ENCODE data around the gene ZNF286A.
"Not testable (repeated sequence)": the region's sequence is repeated elsewhere in the genome, so short reads cannot be mapped to it uniquely, and the experiment has no call there.

The ZNF286A gene

DNA sequence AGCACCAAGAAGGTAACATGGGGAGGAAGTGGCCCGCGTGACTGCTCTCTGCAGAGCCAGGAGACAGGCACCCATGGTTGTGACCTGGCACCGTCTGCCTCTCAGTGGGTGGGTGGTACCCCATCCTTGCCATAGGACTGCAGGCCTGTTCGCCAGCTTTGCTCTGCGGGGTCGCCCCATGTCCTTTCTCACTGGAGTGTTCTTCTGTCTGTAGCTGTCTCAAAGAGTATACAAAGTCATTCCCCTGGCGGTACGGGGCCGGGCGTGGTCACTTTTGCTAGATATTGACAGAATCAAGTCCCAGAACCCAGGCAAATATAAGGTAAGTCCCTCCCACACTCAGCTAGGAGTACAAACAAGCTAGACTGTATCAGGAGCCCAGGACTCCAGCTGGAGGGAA is 38.5 kb downstream of the ZNF286A start:
- no peak for DNase-seq (ENCODE audit: low read depth)

GRCh38 chr17:15739259-15739658 is 39.7 kb downstream of the ZNF286A start:
- DNase-seq (ENCODE audit: low read depth); H3K4me3 ChIP-seq (ENCODE audit: low read length): not testable (repeated sequence)

More for the DNA sequence above, 38.5 kb downstream of the ZNF286A start:
- H3K4me3 ChIP-seq (ENCODE audit: low read length): no peak overlapping the region
- TF ChIP-seq, protein P1, sequence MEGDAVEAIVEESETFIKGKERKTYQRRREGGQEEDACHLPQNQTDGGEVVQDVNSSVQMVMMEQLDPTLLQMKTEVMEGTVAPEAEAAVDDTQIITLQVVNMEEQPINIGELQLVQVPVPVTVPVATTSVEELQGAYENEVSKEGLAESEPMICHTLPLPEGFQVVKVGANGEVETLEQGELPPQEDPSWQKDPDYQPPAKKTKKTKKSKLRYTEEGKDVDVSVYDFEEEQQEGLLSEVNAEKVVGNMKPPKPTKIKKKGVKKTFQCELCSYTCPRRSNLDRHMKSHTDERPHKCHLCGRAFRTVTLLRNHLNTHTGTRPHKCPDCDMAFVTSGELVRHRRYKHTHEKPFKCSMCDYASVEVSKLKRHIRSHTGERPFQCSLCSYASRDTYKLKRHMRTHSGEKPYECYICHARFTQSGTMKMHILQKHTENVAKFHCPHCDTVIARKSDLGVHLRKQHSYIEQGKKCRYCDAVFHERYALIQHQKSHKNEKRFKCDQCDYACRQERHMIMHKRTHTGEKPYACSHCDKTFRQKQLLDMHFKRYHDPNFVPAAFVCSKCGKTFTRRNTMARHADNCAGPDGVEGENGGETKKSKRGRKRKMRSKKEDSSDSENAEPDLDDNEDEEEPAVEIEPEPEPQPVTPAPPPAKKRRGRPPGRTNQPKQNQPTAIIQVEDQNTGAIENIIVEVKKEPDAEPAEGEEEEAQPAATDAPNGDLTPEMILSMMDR (IDR thresholded peaks at IDR 0.05; ENCODE audit: insufficient read depth, low read depth, low read length, missing control alignments): no peak

DNA sequence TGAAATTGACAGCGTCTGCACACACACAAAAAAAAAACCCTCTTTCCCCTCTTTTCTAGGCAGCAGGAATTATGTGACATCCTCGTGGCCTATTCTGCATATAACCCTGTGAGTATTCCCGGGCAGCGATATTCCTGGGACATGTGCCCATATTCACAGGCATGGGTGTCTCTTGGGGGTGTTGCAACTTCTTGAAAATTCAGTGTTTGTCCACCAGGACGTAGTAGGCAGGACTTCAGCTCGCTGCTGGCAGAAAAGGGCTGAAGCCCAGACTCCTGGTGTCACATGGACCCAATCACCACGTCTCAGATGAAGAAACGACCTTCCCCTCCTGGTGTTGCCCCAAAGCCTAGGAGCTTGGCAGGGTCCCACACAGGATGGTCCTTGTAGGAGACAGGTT is 40.5 kb downstream of the ZNF286A start:
- H3K4me3 ChIP-seq (ENCODE audit: low read length); DNase-seq (ENCODE audit: low read depth): not testable (repeated sequence)

GRCh38 chr17:15740570-15741120 is 41.1 kb downstream of the ZNF286A start:
- H3K4me3 ChIP-seq (ENCODE audit: low read length): no peak overlapping the region
- TF ChIP-seq, protein P1 (IDR thresholded peaks at IDR 0.05; ENCODE audit: insufficient read depth, low read depth, low read length, missing control alignments): no peak
- DNase-seq (ENCODE audit: low read depth): no peak

DNA sequence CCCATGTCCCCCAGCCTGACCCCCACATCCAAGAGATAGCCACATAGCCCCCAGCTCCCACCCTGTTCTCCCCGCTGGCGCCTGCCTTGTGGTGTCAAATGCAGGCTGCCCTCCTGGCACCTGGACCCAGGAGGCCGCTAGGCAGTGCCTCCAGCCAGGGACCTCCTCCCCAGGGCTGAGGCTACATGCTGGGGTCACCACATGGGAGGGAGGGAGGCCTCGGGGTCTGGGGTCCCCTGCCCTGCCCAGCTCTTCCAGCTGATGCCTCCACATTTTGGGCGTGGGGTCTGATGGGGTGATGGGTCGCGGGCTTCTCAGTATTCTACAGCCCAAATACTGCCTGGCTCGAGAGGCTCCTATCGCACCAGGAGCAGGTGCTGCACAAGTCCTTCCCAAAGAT is 42.1 kb downstream of the ZNF286A start:
- TF ChIP-seq, protein P1 (IDR thresholded peaks at IDR 0.05; ENCODE audit: insufficient read depth, low read depth, low read length, missing control alignments): no peak
- no peak for DNase-seq (ENCODE audit: low read depth)
- no peak overlapping the region for H3K4me3 ChIP-seq (ENCODE audit: low read length)

DNA sequence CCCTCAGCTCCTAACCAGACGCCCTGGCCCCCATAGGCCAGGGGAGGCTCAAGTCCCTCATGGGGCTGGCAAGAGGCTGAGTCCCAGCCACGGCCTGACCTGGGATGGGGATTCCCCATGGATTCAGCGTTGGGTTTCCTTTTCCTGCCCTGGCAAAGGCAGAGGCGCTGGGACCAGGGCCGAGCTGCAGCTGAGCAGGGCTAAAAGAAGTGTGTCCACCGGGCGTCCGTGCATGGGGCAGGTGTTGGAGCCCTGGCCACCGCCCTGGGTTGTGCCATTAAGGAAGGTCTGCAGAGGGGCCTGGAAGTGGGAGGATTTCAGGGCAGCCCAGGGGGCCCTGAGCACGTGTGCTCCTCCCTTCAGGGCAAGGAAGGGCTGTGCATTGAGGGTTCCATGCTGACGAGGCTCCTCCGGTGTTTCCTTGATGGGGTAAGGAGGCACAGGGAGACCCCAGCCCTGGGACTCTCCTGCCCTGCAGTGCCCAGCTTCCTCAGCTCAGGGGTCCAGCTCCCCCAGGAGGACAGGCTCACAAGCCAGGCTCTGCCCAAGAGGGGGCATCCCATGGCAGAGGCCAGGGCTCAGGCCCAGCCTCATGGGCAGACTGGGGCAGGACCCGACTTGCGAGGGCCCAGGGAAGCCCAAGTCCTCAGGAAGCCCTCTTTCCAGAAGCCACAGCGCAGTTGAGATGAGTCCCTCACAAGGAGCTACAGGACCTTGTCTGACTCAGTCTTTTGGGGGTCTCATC is 42.7 kb downstream of the ZNF286A start:
- no peak for DNase-seq (ENCODE audit: low read depth)
- TF ChIP-seq, protein P1 (IDR thresholded peaks at IDR 0.05; ENCODE audit: insufficient read depth, low read depth, low read length, missing control alignments): no peak
- no peak overlapping the region for H3K4me3 ChIP-seq (ENCODE audit: low read length)

DNA sequence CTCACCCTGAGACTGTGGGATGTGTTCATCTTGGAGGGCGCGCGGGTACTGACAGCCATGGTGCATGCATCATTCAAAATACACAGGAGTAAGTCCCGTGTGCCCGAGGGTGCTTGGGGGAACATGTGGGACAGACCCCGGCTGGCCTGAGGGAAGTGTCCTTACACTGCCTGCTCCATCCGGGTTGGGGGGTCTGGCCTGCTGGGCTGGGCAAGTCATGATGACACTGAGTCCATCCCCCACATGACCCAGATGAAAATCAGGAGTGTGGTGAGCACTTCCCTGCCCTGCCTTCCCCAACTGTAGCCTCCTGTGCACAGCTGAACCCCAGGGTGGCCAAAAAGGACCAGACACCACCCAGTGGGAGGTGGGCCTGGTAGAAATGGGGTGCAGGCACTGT is 43.4 kb downstream of the ZNF286A start:
- no peak for DNase-seq (ENCODE audit: low read depth)
- TF ChIP-seq, protein P1 (IDR thresholded peaks at IDR 0.05; ENCODE audit: insufficient read depth, low read depth, low read length, missing control alignments): no peak
- H3K4me3 ChIP-seq (ENCODE audit: low read length): no peak overlapping the region

DNA sequence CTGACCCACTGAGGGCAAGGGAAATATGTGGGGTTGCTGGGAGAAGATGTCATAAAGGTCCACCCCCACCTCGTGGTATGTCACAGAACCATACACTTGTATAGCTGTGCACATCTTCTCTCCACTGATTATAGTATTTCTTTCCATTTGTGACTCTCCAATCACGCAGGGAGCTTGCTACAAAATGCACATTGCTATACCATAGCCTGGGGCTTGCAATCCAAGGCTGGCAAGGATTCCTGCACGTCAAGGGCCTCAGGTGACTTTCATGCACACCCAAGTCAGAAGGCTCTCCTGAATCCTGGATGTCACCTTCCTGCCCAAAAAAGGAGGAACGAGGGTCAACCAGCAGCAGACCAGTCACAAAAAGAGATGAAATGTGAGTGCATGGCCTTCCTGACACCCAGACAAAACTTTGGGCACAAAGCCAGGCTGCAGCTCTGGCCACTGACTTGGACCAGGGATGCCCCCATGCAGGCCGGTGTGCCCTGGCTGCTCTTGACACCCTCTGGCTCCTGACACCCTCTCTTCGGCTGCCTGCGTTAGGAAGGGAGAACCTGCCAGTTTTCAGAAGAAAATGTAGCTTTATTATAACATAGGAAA is 44.6 kb downstream of the ZNF286A start:
- TF ChIP-seq, protein P1 (IDR thresholded peaks at IDR 0.05; ENCODE audit: insufficient read depth, low read depth, low read length, missing control alignments): no peak
- H3K4me3 ChIP-seq (ENCODE audit: low read length): no peak overlapping the region
- no peak for DNase-seq (ENCODE audit: low read depth)
